Stimulated activated CD4-positive, alpha-beta T cell treated with anti-CD3 and anti-CD28 coated beads, Interleukin-15, amount 100 ng/mL, for 1 hour (primary cell): ENCODE measurements around the gene AQP9.
"Not testable (repeated sequence)": the region's sequence is repeated elsewhere in the genome, so short reads cannot be mapped to it uniquely, and the experiment has no call there.

Experiments used
- DNase-seq, 2 donors: peaks; one replicate each; pipeline ENCODE4 v3.0.0-alpha.2; 2020; ENCODE audit warnings: low read depth in 1 of 2, low spot score in 1 of 2

The AQP9 gene

GRCh38 chr15:58179206-58179605 lies 41.0 kb downstream of the AQP9 start:
- DNase-seq = no peak

GRCh38 chr15:58179741-58180381 lies 41.7 kb downstream of the AQP9 start:
- DNase-seq = no peak

- DNase-seq = no peak
These were observed 44.4 kb downstream of the AQP9 start for GRCh38 chr15:58182460-58183163.

GRCh38 chr15:58185439-58185838 lies 47.3 kb downstream of the AQP9 start:
- DNase-seq = no peak

GRCh38 chr15:58189148-58189811 lies 51.1 kb downstream of the AQP9 start:
- no peak for DNase-seq

GRCh38 chr15:58190419-58190818 lies 52.2 kb downstream of the AQP9 start:
- DNase-seq = no peak

- DNase-seq = not testable (repeated sequence)
These were observed 55.5 kb downstream of the AQP9 start for GRCh38 chr15:58193636-58194035.

GRCh38 chr15:58200739-58201138 lies 62.6 kb downstream of the AQP9 start:
- DNase-seq = no peak

GRCh38 chr15:58201516-58201915 lies 63.3 kb downstream of the AQP9 start:
- DNase-seq = no peak

GRCh38 chr15:58203537-58203936 lies 65.4 kb downstream of the AQP9 start:
- no peak for DNase-seq

GRCh38 chr15:58206151-58206550 lies 68.0 kb downstream of the AQP9 start:
- no peak for DNase-seq

GRCh38 chr15:58208217-58208616 lies 70.0 kb downstream of the AQP9 start:
- not testable (repeated sequence) for DNase-seq

GRCh38 chr15:58209007-58209481 lies 70.9 kb downstream of the AQP9 start:
- not testable (repeated sequence) for DNase-seq

- DNase-seq = not testable (repeated sequence)
These were observed 71.8 kb downstream of the AQP9 start for GRCh38 chr15:58210031-58210430.

- no peak for DNase-seq
These were observed 74.8 kb downstream of the AQP9 start for GRCh38 chr15:58212909-58213526.

- no peak for DNase-seq
These were observed 75.6 kb downstream of the AQP9 start for GRCh38 chr15:58213587-58214338.

GRCh38 chr15:58214591-58215340 lies 76.6 kb downstream of the AQP9 start:
- DNase-seq = no peak

- no peak for DNase-seq
These were observed 79.3 kb downstream of the AQP9 start for GRCh38 chr15:58217460-58217859.

- no peak for DNase-seq
These were observed 83.5 kb downstream of the AQP9 start for GRCh38 chr15:58221591-58222241.

- no peak for DNase-seq
These were observed 84.5 kb downstream of the AQP9 start for GRCh38 chr15:58222679-58223078.
